GM23248 (cell line): ENCODE measurements around the gene UGT8.

ENCODE experiments used
- EZH2 ChIP-seq: fragments of 200-600 bp; sonication (generic); IDR thresholded peaks from 2 replicates; pipeline ENCODE4 v1.6.1; 2018; ENCODE audit warnings: antibody characterized with exemption, mild to moderate bottlenecking; ENCODE audit not compliant: insufficient read depth, poor library complexity, severe bottlenecking
- EZH2phosphoT487 ChIP-seq: fragments of 200-600 bp; sonication (generic); IDR thresholded peaks from 2 replicates; pipeline ENCODE4 v1.6.1; 2018; ENCODE audit warnings: antibody characterized with exemption, moderate library complexity, mild to moderate bottlenecking, low read depth; ENCODE audit not compliant: insufficient read depth

DNA sequence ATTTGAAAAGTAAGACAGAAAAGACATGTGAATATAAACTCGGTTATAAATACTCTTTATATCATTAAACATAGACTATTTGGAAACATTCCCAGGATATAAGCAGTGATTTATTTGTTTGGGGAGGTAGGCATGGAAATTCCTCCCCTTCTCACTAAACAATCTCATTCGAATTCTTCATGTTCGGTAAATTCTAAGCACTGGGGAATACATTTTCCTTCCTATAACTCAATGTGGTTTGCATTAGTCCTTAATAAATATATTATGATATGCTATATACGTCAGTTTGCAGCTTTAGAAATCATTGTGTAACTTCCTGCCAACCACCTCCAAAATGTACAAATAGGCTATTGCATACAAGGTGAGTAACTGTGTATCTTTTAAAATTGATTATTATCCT, 99.6 kb downstream of the UGT8 start:
- no peak for TF ChIP-seq EZH2
- TF ChIP-seq EZH2phosphoT487, result no peak
